OCI-LY7 (cell line): ENCODE data around the gene AFDN.

Source experiments
- EZH2phosphoT487 ChIP-seq: fragments of 200-600 bp; sonication (generic); IDR thresholded peaks from 2 replicates; pipeline ENCODE4 v1.6.1; 2018; ENCODE audit warnings: low read depth, borderline replicate concordance, mild to moderate bottlenecking, mixed run types, antibody characterized with exemption, low read length, moderate library complexity, mixed read lengths
- TF ChIP-seq, protein P1 (sequence below): fragments of 200-600 bp; sonication (generic); conservative IDR thresholded peaks from 2 replicates; pipeline ENCODE4 v1.5.1; 2014; ENCODE audit warnings: mild to moderate bottlenecking, antibody characterized with exemption, low read length, moderate library complexity, mixed read lengths

DNA sequence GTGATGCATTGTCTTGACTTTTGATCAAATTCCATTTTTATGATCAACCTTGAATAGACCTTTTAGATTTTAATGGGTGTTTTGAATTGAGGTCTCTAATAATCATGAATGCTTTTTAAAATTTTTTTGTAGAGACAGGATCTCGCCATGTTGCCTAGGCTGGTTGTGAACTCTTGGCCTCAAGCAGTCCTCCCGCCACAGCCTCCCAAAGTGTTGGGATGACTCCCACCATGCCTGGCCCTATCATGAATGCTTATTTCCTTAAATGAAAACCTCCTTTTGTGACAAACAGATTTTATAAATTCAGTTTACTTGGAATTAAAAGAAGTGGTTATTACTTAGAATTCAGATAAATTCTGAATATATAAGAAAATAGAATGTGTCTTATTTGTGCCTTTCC lies 110.6 kb downstream of the AFDN start:
- TF ChIP-seq, protein P1, sequence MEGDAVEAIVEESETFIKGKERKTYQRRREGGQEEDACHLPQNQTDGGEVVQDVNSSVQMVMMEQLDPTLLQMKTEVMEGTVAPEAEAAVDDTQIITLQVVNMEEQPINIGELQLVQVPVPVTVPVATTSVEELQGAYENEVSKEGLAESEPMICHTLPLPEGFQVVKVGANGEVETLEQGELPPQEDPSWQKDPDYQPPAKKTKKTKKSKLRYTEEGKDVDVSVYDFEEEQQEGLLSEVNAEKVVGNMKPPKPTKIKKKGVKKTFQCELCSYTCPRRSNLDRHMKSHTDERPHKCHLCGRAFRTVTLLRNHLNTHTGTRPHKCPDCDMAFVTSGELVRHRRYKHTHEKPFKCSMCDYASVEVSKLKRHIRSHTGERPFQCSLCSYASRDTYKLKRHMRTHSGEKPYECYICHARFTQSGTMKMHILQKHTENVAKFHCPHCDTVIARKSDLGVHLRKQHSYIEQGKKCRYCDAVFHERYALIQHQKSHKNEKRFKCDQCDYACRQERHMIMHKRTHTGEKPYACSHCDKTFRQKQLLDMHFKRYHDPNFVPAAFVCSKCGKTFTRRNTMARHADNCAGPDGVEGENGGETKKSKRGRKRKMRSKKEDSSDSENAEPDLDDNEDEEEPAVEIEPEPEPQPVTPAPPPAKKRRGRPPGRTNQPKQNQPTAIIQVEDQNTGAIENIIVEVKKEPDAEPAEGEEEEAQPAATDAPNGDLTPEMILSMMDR: no peak
- TF ChIP-seq EZH2phosphoT487: no peak
